HG03159 (cell line): ENCODE data around the gene THOP1.

Experiments
- ATAC-seq: cut with Tn5 transposase; IDR thresholded peaks from one replicate; pipeline ENCODE4 v1.9.1; 2021; ENCODE audit warnings: mild to moderate bottlenecking, moderate library complexity; ENCODE audit not compliant: unreplicated experiment

The THOP1 gene

DNA sequence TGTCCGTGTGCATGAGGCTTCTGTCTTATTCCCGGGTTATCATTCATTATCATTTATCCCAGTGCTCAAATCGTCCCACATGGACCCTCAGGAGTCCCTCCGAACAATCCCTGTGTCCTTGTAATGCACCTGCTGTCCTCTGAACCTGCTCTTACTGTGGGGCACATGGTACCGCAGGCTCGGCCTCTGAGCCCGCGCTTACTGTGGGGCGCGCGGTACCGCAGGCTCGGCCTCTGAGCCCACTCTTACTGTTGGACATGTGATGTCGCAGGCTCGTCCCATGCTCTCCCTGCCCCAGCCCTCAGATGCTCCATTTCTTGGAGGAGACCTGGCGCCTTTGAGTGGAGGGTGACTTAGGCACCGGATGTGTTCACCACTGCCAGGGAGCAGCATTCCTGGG lies 17.5 kb downstream of the THOP1 start:
- ATAC-seq = no peak

DNA sequence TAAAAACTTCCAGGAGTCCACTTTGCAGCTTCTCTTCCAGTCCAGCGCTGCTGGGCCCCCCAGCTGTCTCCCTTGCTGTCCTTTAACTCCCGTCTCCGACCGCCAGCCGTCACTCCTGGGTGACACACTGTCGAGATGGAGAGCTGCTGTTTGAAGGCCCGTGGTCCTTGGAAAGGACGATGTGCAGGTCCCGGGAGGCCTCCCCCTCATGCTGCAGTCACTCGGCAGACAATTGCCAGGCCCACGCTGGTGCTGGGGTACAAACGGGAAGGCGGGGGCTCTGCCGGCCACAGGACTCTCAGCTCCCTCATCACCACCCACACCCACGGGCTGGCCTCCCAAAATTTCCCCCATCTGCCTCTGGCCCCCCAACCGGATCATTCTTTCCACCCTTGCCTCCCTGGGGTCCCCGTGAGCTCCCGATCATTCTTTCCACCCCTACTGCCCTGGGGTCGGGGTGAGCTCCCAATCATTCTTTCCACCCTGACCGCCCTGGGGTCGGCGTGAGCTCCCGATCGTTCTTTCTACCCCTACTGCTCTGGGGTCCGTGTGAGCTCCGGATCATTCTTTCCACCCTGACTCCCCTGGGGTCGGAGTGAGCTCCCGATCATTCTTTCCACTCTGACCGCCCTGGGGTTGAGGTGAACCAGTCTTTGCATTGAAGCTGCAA lies 18.3 kb downstream of the THOP1 start:
- no peak for ATAC-seq

DNA sequence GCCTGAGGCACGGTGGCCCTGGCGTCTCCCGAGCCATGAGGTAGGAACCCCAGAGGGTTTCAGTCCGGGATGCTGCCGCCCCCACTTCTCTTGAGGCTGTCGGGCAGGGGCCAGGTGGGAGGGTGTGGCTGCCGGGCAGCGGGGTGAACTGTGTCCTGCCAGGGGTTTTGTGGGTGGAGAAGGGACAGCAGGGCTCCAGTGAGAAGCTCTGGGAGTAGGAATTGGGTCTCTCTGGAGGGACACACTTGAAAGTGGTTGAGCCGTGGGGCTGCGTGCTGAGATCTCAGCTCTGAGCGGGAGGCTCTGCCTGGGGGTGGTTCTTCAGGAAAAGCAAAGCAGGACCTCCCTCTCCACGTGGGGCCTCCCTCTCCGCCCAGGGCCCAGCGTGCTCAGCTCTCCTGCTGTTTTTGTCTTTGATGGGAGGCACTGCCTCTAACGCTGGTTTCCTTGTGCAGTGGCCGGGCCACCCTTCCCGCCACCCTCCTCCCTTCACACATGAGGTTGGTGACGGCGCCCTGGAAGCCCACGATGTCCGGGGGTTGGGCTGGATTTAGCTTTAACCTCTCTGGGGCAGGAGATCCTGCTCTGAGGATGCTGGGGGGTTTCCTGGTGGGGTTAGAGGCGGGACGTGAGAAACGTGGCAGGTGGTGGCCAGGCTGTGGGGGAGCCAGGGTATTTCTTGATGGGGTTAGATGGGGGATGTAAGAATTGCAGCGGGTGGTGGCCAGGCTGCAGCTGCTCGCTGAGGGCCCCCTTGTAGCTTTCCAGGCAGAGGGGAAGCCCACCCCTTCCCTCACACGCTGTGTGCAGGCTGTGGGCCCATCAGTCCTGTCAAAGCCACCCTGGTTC lies 19.1 kb downstream of the THOP1 start:
- no peak for ATAC-seq

DNA sequence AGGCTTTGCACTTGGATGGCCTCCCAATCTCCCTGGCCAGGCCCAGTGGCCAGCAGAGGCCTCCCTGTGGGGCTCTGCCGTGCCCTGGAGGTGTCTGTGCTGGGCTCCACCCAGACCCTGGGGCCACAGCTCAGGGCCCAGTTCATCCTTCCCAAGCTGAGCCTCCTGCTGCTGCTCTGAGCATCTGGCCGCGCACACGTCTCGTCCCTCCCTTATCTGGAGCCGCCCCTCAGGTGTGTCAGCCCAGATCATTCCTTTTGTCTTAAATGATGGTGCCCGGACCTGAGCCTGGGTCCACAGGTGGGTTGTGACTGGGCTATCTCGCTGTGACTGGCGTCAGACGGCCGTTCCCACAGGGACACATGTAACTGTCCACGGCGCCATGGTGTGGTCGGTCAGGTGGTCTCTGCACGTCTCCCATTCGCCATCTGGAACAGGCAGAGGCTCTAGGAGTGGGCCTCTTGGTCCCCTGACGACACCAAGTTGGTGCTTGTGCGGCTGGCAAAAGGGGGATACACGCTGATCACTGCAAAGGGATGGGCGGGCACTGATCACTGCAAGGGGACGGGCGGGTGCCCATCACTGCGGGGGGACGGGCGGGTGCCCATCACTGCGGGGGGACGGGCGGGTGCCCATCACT lies 20.1 kb downstream of the THOP1 start:
- no peak for ATAC-seq

DNA sequence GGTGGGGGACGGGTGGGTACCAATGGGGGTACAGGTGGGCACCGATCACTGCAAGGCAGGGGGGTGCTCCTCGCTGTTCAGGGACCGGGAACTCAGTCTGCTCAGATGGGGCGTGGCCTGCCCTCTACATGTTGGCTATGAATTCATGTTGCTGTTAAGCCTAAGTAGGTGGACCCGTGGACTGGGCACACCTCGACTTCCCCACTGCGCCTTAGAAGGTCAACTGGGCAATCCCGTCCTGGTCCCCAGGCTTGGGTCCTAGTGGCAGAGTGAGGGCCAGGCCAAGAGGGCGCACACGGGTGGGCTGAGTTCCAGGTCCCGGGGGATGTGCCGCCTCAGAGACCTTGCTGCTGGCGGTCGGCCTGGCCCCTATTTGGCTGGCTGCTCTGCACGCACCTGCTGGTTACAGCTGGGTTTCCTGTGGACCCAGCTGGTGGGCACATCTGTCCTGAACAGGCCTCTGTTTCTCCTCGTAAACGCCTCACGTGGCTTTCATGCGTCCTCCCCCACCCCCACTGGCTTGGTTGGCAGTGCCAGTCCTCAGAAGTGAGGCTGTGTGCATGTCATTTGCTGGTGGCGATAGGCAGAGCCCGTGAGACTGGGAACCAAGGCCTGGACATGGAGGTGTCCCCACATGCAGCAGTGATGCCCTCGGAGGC lies 20.8 kb downstream of the THOP1 start:
- ATAC-seq = no peak

DNA sequence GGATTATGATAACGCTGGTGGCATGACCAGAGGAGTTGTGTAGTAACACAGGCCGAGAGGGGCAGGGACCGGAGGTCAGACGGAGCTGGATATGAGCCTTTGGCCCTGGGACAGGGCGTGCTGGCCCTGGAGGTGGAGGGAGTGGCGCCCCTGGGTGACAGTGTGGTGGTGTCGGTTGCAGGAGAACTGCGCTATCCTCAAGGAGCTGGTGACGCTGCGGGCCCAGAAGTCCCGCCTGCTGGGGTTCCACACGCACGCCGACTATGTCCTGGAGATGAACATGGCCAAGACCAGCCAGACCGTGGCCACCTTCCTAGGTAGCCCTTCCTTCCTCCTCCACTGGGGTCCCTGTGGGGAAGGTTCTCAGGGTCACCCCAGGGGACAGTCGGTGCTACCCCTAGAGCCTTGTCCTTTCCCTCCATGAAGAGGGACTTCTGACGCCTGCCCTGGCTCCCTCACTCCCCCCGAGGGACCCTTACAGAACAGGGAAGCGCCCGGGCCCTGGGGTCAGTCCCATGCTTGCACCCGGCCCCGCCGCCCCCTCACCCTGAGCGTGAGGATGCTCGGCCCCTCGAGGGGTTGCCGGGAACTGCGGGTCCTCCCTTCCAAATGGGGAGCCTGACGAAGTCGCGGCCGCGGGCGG lies 21.6 kb downstream of the THOP1 start:
- no peak for ATAC-seq

DNA sequence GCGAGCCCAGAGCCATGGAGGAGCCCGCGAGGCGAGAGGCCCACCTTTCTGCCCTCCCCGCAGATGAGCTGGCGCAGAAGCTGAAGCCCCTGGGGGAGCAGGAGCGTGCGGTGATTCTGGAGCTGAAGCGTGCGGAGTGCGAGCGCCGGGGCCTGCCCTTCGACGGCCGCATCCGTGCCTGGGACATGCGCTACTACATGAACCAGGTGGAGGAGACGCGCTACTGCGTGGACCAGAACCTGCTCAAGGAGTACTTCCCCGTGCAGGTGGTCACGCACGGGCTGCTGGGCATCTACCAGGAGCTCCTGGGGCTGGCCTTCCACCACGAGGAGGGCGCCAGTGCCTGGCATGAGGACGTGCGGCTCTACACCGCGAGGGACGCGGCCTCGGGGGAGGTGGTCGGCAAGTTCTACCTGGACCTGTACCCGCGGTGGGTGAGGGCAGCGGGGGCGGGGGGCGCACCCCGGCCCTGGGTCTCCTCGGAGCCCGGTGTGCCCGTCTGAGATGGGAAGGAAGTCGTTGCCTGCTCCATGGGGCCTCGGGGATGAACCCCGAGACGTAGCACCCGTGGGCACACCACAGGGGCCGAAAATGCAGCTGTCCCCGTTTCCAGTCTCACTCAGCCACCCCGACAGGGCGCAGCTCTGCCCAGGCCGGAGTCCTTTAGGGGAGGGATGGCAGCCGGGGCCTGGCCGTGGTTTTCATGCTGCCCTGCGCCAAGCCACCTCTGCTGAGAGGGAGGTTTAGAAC lies 22.3 kb downstream of the THOP1 start:
- no peak for ATAC-seq

DNA sequence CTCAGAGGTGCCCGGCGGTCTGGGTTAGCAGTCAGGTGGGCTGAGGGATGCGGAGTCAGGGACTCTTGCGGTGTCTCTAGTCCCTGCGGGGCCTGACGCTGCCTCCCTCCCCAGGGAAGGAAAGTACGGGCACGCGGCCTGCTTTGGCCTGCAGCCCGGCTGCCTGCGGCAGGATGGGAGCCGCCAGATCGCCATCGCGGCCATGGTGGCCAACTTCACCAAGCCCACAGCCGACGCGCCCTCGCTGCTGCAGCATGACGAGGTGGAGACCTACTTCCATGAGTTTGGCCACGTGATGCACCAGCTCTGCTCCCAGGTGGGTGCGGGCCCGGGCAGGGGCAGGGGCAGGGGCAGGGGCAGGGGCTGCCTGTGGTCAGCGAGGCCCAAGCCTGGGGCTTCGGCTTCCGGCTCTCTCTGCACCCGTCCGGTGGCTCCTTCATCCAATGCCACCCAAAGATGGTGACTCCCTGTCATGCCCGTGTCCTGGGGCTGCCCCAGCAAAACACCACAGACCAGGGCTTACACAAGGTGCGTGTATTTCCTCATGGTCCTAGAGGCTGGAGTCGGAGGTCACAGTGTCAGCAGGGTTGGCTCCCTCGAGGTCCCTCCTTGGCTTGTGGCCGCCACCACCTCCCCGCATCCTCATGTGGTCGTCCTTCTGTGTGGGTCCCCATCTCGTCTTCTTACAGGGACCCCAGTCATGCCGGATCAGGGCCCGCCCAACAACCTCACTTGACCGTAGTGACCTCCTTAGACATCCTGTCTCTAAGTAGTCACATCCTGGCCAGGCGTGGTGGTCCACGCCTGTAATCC lies 23.0 kb downstream of the THOP1 start:
- no peak for ATAC-seq

DNA sequence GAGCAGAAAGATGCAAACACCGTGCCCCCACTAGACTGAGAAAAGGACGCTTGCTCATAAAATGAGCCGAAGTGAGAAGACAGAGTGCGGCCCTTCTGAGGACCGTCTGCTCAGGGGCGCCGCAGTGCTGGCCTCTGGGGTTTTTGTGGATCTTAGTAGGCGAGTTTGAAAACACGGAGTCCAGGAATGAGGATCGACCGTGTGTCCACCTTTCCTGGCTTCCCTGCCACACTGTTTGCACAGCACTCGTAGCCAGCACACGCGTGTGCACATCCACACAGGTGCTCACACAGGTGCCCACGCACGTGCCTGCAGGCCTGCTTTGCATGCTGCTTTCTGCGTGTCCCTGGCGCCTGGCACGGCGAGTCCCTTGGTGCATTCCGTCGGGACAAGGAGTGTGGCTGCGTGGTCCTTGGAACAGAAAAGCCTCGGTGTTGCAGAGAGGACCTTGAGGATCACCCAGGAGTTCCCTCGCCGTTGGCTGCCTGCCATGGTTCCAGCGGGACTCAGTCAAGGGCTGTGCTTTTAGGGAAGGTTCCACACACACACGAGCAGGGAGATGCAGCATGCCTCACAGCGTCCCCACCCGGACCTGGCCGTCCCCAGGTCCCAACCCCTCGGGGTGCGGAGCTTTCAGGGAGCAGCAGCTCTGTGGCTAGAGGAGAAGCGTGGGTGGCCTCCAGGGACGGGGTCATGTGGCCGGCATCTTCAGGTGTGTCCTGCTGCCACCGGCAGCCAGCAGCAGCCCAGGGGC lies 24.3 kb downstream of the THOP1 start:
- ATAC-seq = no peak

DNA sequence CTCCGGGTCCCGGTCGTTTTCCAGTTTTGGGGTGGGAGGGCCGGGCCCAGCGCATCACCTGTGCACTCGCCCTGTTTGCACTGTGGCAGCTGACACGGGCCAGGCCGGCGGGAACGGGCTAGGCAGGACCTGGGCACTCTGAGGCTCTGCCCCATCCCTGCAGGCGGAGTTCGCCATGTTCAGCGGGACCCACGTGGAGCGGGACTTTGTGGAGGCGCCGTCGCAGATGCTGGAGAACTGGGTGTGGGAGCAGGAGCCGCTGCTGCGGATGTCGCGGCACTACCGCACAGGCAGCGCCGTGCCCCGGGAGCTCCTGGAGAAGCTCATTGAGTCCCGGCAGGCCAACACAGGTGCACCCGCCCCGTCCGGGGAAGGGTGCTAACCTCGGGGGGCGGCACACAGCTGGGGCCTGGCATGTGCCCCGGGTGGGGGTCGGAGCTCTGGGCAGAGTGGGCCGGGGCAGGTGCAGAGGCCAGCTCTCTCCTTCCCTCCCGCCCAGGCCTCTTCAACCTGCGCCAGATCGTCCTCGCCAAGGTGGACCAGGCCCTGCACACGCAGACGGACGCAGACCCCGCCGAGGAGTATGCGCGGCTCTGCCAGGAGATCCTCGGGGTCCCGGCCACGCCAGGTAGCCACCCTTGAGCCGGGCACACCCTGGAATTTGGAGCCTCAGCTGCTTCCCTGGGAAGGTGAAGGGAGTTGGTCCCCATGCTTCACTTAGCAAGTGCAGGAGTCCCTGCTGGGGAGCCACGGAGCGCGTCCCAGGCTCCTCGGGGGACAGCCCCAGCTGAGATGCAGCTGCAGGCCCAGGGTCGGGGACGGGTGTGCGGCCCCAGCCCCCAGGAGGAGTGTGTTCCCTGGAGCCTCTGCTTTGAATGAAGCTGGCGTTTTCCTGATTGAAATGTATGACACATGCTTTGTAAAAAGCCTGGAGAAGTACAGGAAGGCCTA lies 25.1 kb downstream of the THOP1 start:
- no peak for ATAC-seq

DNA sequence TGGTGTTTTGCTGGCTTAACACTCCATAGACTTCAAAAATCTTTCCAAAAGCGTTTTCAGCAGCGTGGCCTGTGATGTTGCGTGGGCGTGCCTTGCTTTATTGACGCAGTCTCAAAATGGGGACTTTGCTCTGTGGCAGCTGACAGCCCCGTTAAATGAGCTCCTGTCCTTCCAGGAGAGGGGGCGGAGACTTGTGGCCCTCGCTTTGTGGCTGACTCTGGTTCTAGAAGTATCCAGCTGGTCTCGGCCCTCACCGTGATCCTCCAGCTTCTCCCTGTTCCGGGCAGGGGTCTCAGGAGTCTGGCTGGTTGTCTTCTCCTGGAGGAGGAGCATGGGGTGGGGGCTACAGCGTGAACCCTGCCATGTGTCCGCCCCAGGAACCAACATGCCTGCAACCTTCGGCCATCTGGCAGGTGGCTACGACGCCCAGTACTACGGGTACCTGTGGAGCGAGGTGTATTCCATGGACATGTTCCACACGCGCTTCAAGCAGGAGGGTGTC lies 26.0 kb downstream of the THOP1 start:
- no peak for ATAC-seq

DNA sequence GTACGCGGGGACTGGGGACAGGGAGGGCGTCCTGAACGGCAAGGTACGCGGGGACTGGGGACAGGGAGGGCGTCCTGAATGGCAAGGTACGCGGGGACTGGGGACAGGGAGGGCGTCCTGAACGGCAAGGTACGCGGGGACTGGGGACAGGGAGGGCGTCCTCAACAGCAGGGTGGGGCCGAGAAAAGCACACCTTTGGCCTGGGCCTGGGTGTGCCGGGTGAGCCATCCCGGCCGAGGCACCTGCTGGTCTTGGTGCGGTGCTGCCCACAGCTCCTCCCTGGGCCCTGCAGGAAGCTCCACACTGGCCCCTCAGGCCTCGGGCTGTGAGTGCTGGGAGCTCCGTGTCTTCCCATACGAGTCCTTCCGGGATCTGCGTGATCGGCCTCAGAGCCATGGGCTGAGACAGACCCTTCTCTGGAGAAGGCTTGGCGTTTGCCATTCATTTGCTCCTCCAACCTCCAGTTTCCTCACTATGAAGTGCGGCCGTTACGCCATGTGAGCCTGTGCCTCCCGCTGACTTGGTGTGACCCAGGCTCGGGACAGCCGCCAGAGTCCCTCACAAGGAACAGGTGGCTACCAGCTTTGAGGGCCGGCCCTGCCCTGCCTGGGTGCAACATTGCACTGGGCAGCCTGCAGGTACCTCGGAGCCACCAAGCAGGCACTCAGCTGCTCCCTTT lies 26.6 kb downstream of the THOP1 start:
- no peak for ATAC-seq

DNA sequence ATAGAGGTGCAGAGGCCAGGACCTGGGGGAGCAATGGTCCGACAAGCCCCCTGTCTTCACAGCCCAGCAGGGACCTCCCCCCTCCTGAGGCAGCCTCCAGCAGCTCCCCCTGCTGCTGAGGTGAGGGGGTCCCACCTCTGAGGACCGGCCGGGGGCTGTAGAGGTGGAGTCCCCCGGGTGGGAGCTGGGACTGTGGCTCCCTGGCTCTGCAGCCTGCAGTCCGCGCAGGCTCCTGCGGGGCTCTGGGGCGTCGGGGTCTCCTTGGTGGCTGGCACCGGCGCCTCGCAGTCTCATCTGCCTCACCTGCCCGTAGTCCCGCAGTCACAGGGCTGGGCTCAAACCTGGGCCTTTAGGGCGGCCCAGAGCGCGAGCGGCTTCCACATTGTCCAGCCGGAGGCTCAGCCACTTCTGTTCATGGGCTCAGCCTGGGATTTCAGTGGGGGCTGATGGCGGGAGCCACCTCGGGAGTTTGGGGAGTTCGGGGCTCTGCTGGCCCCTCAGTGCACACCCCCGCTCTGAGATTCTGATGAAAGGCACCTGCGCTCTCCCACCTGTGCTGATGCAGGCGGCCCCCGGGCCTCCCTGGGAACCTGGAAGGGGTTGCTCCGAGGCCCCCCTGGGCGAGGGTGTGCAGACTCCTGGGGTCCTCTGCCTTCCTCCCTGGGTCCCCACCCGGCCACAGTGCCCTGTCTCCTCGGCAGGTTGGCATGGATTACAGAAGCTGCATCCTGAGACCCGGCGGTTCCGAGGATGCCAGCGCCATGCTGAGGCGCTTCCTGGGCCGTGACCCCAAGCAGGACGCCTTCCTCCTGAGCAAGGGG lies 27.3 kb downstream of the THOP1 start:
- no peak for ATAC-seq

DNA sequence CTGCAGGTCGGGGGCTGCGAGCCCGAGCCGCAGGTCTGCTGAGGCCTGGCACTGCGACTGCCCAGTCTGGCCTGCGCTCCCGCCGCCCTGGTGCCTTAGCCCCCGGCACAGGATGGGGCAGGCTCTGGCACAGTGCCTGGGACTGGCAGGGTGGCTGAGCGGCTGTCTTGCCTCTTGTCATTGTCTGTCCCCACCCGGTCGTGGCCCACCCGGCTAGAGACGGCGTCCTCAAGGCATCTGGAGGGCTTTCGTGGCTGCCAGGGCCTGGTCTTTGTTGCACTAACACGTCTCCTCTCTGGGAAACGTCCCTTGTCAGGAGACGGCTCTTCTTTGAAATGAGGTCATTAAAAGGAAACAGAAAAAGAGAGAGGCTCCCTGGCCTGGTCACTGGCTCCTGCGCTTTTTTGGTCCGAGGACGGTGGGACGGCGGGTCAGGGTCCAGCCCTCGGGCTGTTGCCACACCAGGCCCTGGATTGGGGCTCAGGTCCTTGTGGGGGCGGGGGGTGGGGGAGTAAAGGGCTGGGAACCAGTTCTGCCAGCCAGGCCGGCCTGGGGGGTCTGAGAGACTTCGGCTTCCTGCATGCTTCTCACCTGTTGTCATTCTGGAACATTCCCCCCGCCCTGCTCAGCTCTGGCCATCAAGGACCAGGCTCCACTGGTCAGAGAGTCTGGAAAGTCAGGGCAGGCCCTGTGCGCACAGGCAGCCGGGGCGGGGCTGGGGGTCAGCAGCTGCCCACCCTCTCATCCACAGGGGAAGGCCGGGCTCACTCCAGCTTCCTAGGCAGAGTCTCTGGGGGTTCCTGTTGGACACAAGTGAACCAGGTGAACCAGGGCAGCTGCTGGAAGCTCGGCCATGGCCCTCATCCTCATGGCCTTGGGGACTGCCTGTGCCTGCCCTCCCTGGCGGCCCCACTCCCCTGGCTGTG lies 28.2 kb downstream of the THOP1 start:
- ATAC-seq = no peak

DNA sequence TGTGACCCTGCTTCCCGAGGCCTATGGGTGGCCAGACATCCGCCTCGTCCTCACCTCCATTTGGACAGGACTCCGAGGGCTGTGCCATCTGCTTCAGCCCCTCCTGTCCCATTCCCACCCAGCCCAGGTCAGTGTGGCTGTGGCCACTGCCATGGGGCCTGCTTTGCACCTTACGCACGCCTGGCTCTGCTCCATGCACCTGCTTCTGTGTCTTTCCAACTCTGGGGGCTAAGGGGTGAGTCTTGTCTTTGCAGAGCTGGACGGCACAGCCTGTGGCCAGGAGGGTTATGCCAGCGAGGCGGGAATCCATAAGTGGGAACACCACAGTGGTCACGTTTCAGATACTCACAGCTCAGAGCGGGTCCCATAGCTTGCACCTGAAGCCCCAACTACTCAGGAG lies 29.1 kb downstream of the THOP1 start:
- no peak for ATAC-seq
